GM19240 (cell line): ENCODE results near the gene EPB41L4B.

Experiments
- DNase-seq: peaks from one replicate; pipeline ENCODE4 v3.0.0; 2011; ENCODE audit warnings: low spot score; ENCODE audit not compliant: insufficient read length

EPB41L4B gene

GRCh38 chr9:109321727-109322126 is 868 bp upstream of the EPB41L4B start:
- DNase-seq, result no peak

DNA sequence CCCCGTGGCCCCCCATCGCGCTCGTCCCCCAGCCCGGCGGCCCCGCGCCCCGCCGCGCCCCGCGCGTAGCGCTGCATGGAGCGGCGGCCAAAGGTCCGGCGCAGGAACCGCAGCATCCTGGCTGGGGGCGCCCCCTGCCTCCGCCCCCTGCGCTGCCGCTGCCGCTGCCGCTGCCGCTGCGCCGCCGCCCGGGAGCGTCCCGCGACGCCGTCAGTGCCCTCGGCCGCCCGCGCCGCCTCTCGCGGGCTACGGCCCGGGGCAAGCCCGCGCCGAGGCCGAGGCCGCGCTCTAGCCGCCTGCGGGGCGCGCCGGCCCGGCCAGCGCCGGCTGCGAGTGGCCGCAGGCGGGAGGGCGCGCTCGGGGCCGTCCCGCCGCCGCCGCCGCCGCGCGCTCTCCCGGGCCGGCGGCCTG is 523 bp downstream of the EPB41L4B start:
- peak; percentile 11 for DNase-seq

DNA sequence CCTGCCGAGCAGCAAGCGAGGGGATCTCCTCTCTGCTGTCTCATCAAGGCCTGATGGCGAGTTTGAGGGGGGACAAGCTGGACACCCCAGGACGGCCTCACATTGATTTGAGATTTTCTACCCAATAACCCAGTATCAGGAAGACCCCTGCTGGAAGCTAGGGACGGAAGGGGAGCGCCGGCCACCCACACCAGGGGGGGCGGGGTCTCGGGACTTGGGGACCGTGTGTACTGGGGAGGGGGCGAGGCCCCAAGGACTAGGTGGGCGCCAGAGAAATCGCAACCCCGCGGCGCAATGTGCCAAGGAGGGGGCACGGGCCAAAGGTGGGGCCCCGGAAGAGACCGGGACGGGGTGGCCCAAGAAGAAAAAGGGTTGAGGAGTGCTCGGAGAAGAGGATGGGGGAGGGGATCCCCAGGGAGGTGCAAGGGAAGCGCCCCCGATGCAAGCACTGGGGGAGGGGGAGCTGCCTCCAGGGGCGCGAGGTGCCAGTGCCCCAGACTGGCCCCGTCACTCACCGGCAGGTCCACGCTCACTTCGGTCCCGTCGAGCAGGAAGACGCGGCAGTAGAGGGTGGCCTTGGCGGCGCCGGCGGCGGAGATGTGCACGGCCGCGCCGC is 1.1 kb downstream of the EPB41L4B start:
- DNase-seq, result no peak

GRCh38 chr9:109319017-109319625 is 1.7 kb downstream of the EPB41L4B start:
- DNase-seq, result no peak

GRCh38 chr9:109317979-109318741 is 2.7 kb downstream of the EPB41L4B start:
- DNase-seq, result no peak

DNA sequence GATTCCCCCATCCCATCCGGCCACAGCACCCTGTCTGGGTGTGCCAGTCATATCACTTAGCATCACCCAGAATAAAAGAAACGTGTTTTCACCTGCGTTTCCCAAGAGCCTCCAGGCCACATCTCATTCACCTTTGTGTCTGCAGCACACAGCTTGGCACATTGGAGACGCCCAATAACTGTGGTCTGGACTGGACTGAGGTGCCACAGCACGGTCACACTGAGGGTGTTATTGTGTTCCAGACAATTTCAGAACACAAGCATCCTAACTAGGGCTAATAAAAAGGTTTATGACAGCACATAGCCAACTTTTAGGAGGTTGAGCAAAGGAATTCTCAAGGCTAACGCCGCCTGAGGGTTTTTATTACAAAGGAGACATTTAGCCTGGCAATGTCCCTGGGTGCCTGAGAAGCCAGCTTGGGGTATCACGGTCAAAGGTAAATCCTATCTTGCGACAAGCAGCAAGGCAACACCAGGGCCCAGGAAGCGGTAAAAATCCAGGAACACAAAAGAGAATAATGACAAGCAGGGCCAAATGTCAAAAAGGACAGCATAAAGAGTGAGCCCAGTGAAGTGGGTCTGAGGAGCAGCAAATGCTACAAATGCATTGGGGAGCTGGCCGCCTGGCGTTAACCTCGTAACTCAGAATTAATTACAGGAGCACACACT is 3.4 kb downstream of the EPB41L4B start:
- no peak for DNase-seq

DNA sequence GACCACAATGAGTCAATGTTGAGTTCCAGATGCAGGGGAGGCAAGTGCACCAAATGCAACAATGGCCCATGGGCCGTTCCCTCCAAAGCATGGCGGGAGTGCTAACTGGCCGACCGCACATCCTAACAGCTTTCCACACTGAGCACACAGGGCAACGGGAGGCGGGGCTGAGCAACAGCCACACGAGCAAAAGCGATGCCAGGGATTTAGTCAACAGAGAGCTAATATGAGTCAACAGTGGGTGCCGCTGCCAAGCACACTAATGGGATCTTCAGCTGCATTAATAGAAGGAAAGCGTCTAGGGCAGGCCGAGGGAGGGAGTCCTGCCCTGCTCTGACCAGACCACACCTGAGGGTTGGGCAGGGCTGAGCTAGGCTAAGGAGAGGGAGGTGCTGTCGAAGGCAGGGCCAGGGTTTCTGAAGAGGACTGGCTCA is 4.6 kb downstream of the EPB41L4B start:
- DNase-seq, result no peak

DNA sequence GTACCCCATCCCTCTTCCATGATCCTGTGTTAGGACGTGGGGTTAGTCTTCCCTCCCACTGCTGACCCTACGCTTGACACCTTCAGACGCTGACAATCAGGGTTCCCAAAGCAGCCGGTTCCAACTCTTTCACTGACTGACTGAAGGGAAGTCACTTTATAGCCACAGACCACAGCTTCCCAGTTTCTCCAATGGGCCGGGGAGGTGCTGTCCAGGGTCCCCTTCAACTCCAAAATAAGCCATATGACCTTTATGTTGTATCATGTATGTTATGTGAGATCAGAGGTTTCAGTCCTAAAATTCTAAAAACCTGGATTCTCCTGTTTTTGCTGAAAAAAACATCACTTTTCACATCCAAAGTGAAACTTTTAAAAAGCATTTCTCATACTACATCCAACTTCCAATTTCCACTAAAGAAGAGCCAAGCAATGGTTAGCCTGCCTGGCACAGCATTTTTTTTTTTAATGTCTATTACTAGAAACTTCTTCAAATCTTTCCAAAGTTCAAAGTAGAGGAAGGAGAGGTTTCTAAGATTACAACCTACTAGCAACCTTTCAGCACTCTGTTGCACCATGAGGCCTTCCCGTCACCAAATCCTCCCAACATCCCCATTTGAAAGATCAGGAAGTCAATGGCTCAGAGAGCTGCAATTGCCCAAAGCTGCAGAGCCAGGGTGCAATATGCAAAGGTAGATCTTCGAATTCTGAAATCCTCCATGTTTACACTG is 5.2 kb downstream of the EPB41L4B start:
- DNase-seq, result no peak

DNA sequence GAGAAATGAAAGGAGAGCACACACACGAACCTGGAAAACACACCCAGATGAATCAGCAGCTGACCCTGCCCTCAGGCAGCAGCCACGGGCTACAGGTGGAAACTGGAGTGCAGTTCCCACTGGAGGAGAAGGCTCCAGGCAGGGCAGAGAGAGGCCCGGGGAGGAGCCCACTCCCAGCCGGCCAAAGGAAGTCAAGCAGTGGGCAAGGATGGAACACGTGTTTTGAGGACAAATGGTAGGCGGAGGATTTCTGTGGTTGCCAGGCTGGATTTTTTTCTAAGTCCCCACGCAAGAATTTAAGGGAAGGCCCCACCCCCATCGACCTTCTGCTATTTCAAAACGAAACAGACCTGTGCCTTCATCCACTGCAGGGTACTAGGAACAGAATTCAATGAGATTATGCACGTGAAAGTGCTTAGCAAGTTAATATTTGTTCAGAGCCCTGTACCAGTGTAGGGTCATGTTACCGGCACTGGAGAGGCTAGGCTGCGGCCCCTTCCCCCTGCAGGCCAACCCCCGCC is 6.8 kb downstream of the EPB41L4B start:
- DNase-seq, result no peak

- no peak for DNase-seq
These were observed 7.5 kb downstream of the EPB41L4B start for GRCh38 chr9:109313351-109313750.

DNA sequence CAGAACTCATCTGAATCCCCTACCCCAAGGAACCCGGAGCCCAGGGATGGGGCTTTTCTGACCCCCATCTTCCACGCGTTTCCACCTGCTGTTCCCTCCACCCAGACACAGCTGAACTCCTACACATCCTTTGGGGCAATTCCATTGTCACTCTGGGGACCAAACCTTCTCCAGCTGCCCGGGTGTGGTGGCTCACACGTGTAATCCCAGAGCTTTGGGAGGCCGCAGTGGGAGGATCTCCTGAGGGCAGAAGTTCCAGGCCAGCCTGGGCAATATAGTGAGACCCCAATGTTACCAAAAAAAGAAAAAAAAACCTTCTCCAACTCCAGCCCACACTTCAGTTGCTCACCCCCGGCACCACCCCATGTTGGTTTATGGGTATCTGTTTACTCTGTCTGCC is 8.1 kb downstream of the EPB41L4B start:
- no peak for DNase-seq

- peak; percentile 36 for DNase-seq
These were observed 9.1 kb downstream of the EPB41L4B start for GRCh38 chr9:109311731-109312130.

- DNase-seq, result no peak
These were observed 9.6 kb downstream of the EPB41L4B start for GRCh38 chr9:109311286-109311685.

GRCh38 chr9:109310486-109310901 is 10.4 kb downstream of the EPB41L4B start:
- no peak for DNase-seq

GRCh38 chr9:109309282-109309681 is 11.6 kb downstream of the EPB41L4B start:
- DNase-seq, result no peak

GRCh38 chr9:109307380-109308240 is 13.2 kb downstream of the EPB41L4B start:
- DNase-seq, result no peak

DNA sequence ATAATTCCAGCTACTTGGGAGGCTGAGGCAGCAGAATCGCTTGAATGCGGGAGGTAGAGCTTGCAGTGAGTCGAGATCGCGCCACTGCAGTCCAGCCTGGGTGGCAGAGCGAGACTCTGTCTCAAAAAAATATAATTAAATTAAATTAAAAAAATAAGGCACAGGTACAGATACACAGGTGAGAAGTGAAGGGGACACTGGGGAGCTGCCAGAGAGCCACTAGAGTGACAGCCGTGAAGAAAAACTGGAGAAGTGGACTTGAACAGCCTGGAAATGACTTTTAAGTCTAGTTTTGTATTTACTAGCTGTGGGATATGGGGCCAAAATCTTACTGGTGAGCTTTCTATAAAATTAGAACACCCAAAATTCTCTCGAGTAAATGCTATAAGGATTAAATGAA is 15.1 kb downstream of the EPB41L4B start:
- no peak for DNase-seq

DNA sequence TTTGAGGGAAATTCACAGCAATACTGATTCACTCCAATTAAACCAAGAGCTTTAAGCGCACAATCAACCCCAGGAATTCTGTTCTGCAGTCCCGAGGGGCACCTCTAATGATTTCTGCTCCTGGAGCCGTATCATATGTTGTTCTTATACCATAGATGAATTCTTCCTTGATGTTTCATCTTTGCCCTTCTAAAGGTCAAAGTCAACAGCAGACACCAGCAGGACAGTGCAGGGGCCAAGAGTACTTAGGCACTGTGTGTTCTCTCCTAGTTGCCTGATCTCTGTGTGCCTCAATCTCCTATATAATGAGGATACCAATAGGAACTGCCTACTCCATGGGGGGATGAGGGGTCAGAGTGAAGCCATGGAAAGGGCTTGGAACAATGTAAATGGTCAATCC is 16.5 kb downstream of the EPB41L4B start:
- no peak for DNase-seq

DNA sequence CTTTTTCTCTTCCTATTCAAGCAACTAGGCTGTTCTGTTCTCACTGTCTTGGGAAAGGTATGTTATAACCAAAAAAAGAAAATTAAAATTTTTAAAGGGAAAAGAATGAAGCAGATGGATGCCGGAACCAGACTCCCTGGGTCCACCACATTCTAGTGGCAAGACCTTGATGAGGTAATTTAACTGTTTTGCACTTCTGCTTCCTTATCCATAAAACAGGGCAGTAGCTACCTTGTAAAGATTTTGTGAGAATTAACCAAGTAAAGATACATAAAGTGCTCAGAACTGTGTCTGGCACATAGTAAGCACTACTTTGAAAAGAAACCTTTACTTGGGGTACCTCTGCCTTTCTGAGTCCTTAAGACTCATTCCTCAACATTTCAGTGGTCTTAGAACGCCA is 17.0 kb downstream of the EPB41L4B start:
- DNase-seq, result no peak

- DNase-seq, result no peak
These were observed 18.3 kb downstream of the EPB41L4B start for GRCh38 chr9:109302606-109303005.
